Caco-2 (cell line): ENCODE data around the gene DCTN2. TPM values are rescaled to one million over a fixed set of nuclear protein-coding genes. Genes with fewer than 3 reads are reported as not detected.

ENCODE experiments used
- BruUV-seq: library from RNA; stranded (reverse); fragments of 400-500 nt; replicated peaks from 2 replicates; lab custom pipeline; 2021; lab: Mats Ljungman, UMichigan
- CTCF ChIA-PET: fragments of 300-600 bp; sonication (Branson Sonifier 250); formaldehyde crosslinking; loops from one replicate; lab custom pipeline; 2022; ENCODE audit warnings: antibody characterized with exemption; lab: Charles Lee
- POLR2A ChIA-PET: fragments of 300-600 bp; sonication (Branson Sonifier 250); formaldehyde crosslinking; loops from one replicate; lab custom pipeline; 2022; ENCODE audit warnings: antibody characterized with exemption; lab: Charles Lee
- DNase-seq, 2 experiments: peaks; one replicate each; pipeline versions ENCODE4 v3.0.0 to v3.0.0-alpha.2; 2020 to 2022
- H3K27me3 ChIP-seq: replicated peaks from 2 replicates; pipeline ENCODE4 v1.6.0; 2011; ENCODE audit warnings: low read length; ENCODE audit not compliant: control insufficient read depth, insufficient read depth
- H3K36me3 ChIP-seq: 2 replicates; pipeline ENCODE4 v1.5.1; 2011; ENCODE audit warnings: low read length; ENCODE audit not compliant: control insufficient read depth, insufficient read depth
- H3K4me1 ChIP-seq: fragments of 250-450 bp; sonication (Bioruptor Pico); 2 replicates; pipeline ENCODE4 v1.5.1; 2020; ENCODE audit warnings: mild to moderate bottlenecking
- H3K4me3 ChIP-seq: 2 replicates; pipeline ENCODE4 v1.5.1; 2011; ENCODE audit warnings: low read depth, mild to moderate bottlenecking, control low read depth, low read length
- H3K9me3 ChIP-seq: fragments of 250-450 bp; sonication (Bioruptor Pico); 2 replicates; pipeline ENCODE4 v1.5.1; 2020; ENCODE audit warnings: mild to moderate bottlenecking, moderate library complexity
- H3K27ac Mint-ChIP-seq: one replicate; pipeline ENCODE4 v1.8.0; 2022; ENCODE audit warnings: mixed read lengths; ENCODE audit not compliant: unreplicated experiment
- H3K27me3 Mint-ChIP-seq: one replicate; pipeline ENCODE4 v1.8.0; 2022; ENCODE audit warnings: mixed read lengths; ENCODE audit not compliant: insufficient read depth, unreplicated experiment
- H3K36me3 Mint-ChIP-seq: one replicate; pipeline ENCODE4 v1.8.0; 2022; ENCODE audit warnings: mild to moderate bottlenecking, mixed read lengths; ENCODE audit not compliant: insufficient read depth, unreplicated experiment
- H3K4me1 Mint-ChIP-seq: one replicate; pipeline ENCODE4 v1.8.0; 2022; ENCODE audit warnings: low read depth, mixed read lengths; ENCODE audit not compliant: unreplicated experiment
- H3K4me3 Mint-ChIP-seq: one replicate; pipeline ENCODE4 v1.8.0; 2022; ENCODE audit warnings: mild to moderate bottlenecking, moderate library complexity, mixed read lengths; ENCODE audit not compliant: unreplicated experiment
- H3K9me3 Mint-ChIP-seq: one replicate; pipeline ENCODE4 v1.8.0; 2022; ENCODE audit warnings: mixed read lengths; ENCODE audit not compliant: unreplicated experiment
- CTCF ChIP-seq, 2 experiments: fragments of 200-600 bp in 1 of 2; IDR thresholded peaks; 1 replicate in 1 of 2; 2 replicates in 1 of 2; pipeline versions ENCODE4 v1.5.1 to v1.8.0; 2011 to 2022; ENCODE audit warnings: antibody characterized with exemption in 1 of 2, control low read depth in 1 of 2, inconsistent platforms in 1 of 2, low read depth in 1 of 2, low read length in 1 of 2, mild to moderate bottlenecking in 1 of 2, moderate library complexity in 1 of 2; ENCODE audit not compliant: insufficient read depth in 1 of 2, severe bottlenecking in 1 of 2, unreplicated experiment in 1 of 2
- intact Hi-C: fragments of 100-400 bp; cut with micrococcal nuclease; formaldehyde crosslinking; loops from one replicate; pipeline ENCODE4 v1.10.0; 2022; ENCODE audit not compliant: unreplicated experiment
- total RNA-seq: library from RNA; stranded (reverse); gene quantifications from 2 replicates; pipeline ENCODE4 v1.2.3, GENCODE V29; 2022

DCTN2 gene
- total RNA-seq, 1 experiment from 2014 or later = 94.4 TPM

GRCh38 chr12:57522011-57522886, 24.7 kb downstream of the DCTN2 start, which contains the start of gene MBD6:
TSS of gene MBD6 (plus strand) at chr12:57522824. CDS start at chr12:57524304, 1,480 bp downstream.
- Histone ChIP-seq H3K9me3 (no peaks in the 10 kb centered on the region), H3K4me3 (peak within 1 kb of the TSS; percentile 72), H3K36me3 (peaks cover 5% of the 10 kb centered on the region), H3K27me3 (no peaks in the 10 kb centered on the region), H3K4me1 (peaks cover 33% of the 10 kb centered on the region)
- peak; percentile 94 to 95 for DNase-seq
- peaks cover 83% of the 10 kb centered on the region for H3K36me3 Mint-ChIP-seq
- H3K27me3 Mint-ChIP-seq = no peaks in the 10 kb centered on the region
- TF ChIP-seq CTCF (IDR thresholded peaks at IDR 0.05; ENCODE audit: insufficient read depth in 1 of 2, low read depth in 1 of 2, low read length in 1 of 2, severe bottlenecking in 1 of 2, unreplicated experiment in 1 of 2) = no peak
- peak within 1 kb of the TSS; percentile 94 for H3K27ac Mint-ChIP-seq
- intact Hi-C loops = loop anchor here (2.0 to 5.0 kb wide), 3 partner anchors 25 to 205 kb away; partner anchors contain the start of gene DCTN2
- H3K9me3 Mint-ChIP-seq = no peaks in the 10 kb centered on the region
- H3K4me1 Mint-ChIP-seq = peaks cover 22% of the 10 kb centered on the region
- peak within 1 kb of the TSS; percentile 86 for H3K4me3 Mint-ChIP-seq
- no TSS peak for BruUV-seq
- POLR2A ChIA-PET = no interaction called here
- CTCF ChIA-PET = no interaction called here

- Histone ChIP-seq H3K9me3 (no peaks in the 10 kb centered on the region), H3K4me3 (peak overlapping the region; percentile 72), H3K36me3 (peaks cover 6% of the 10 kb centered on the region), H3K4me1 (peaks cover 33% of the 10 kb centered on the region), H3K27me3 (no peaks in the 10 kb centered on the region)
- H3K27ac Mint-ChIP-seq = peak overlapping the region; percentile 94
- intact Hi-C loops = loop anchor here (2.0 to 5.0 kb wide), 3 partner anchors 25 to 206 kb away; partner anchors contain the start of gene DCTN2
- H3K27me3 Mint-ChIP-seq = no peaks in the 10 kb centered on the region
- POLR2A ChIA-PET = interaction anchor here (1.6 kb wide), 1 partner anchor 25 kb away, joined by 6 read pairs; the partner anchor contains the start of gene DCTN2
- no TSS peak for BruUV-seq
- H3K36me3 Mint-ChIP-seq = peaks cover 90% of the 10 kb centered on the region
- peak in 1 of 2 experiments; percentile 16 for TF ChIP-seq CTCF (IDR thresholded peaks at IDR 0.05; ENCODE audit: insufficient read depth in 1 of 2, low read depth in 1 of 2, low read length in 1 of 2, severe bottlenecking in 1 of 2, unreplicated experiment in 1 of 2)
- H3K9me3 Mint-ChIP-seq = no peaks in the 10 kb centered on the region
- H3K4me3 Mint-ChIP-seq = peak overlapping the region; percentile 86
- DNase-seq = peak; percentile 59 to 66
- H3K4me1 Mint-ChIP-seq = peaks cover 29% of the 10 kb centered on the region
- CTCF ChIA-PET = no interaction called here
Measured at GRCh38 chr12:57521525-57522010, 25.4 kb downstream of the DCTN2 start.
